GM21723 (cell line): Measurements from ENCODE around the gene EIF4G2.

Source experiments
- ATAC-seq: cut with Tn5 transposase; IDR thresholded peaks from one replicate; pipeline ENCODE4 v1.9.1; 2021; ENCODE audit warnings: mild to moderate bottlenecking, moderate library complexity; ENCODE audit not compliant: unreplicated experiment

Gene EIF4G2

DNA sequence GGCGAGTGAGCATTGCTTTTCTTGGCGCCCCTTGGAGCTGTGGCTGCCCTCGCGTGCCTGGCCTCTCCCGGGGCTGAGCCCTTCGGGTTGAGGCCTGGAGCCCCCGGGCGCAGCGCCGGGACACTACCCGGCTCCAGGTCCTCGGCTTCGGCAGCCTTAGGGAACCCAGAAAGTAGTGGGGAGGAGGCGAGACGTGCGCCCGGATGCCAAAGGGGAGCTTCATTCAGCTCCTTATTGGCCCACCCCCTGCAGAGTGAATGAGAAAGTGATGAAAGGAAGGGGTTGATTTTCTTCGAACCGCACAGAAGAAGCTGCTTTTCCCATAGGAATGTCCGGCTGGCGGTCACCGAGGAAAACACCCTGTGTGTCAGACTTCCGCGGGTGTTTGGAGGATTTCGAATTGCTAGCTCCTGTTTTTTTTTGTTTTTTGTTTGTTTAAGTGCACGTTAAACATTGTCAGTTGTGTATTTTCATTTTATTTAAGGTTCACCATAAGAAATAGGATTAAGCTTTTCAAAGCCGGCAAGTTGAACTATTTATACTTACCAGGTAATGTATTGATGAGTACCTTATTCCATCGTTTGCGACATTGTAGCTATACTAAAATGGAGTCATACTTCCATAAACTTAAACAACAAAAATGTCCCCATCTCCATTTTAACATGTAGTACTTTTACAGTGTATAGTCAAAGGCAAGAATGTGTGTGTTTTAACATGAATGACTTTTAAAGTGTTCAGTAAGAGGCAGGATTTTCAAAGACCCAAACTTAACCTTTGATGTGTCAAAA, 841 bp upstream of the EIF4G2 start:
- peak; percentile 25 for ATAC-seq

GRCh38 chr11:10808235-10808552, 532 bp downstream of the EIF4G2 start:
- no peak for ATAC-seq

DNA sequence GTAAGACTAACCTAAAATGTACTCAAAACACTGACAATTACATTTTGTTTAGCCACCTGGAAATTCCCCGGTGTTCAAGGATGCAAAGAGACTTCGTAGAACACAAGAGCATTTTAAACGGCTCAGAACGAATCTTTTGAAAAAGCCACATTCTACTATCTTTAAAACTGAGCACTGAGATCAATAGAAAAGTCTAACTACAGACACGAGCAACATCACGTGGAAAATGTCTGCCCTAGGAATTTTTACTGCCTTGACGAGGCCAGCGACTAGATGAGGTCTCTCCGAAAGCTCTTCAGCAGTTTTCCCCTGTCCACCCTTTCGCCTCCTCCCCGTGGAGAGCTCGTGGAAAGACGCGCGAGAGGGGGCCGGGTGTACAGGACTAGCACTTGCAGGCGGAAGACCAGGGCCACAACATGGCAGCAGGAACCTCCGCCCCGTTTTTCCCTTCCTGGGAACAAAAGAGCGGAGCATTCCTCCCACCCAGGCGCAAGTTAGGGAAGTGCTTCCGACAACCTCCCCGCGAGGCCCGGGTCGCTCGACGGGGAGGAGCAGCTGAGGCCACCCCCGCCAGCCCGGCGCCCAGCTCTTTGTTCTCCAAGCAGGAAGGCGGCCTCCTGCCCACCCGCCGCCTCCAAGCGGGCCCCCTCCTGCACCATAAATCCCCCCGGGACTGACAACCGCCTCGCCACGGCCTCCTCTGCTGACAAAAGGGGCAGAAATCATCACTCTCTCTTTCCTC, 1.1 kb downstream of the EIF4G2 start:
- peak; percentile 17 for ATAC-seq

- no peak for ATAC-seq
Observed at GRCh38 chr11:10806206-10806605, 2.5 kb downstream of the EIF4G2 start.

DNA sequence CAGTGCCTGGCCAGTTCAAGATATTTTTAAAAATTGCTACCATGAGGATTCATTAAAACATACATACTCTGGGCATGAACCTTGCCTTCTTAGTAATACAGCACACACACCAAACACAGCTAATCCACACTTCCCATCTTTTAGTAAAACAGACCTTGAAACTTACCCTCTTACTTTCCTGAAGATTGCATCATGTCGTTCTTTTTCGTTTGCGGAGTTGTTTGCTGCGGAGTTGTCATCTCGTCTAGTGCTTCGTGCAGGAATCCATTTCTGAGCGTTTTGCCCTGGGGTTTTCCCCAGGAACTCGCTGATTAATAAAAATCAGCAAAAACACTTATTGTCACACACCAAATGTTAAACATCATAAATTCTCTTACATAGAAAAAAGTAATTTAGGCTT, 3.0 kb downstream of the EIF4G2 start:
- ATAC-seq = no peak

GRCh38 chr11:10803676-10804075, 5.0 kb downstream of the EIF4G2 start:
- no peak for ATAC-seq

GRCh38 chr11:10800292-10800691, 8.4 kb downstream of the EIF4G2 start:
- no peak for ATAC-seq

- ATAC-seq = no peak
Observed at GRCh38 chr11:10798330-10798928, 10.3 kb downstream of the EIF4G2 start.

DNA sequence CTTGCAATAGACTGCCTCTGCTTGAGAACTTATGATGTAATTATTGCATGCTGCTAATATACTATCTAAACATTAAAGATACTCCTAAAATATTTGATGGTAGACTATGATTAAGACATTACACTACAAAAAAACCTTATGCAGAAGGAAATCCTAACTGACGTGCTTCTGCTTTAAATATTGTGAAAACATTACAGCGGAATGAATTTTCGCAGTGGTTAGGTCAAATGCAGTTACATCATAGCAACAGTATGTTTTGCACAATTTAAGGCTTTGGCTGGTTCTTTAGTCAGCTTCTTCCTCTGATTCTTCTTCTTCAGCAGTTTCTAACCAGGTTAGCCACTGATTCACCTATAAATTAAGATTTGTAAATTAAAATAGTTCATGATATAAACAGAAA, 11.2 kb downstream of the EIF4G2 start:
- no peak for ATAC-seq

- ATAC-seq = no peak
Observed at GRCh38 chr11:10797001-10797400, 11.7 kb downstream of the EIF4G2 start.

DNA sequence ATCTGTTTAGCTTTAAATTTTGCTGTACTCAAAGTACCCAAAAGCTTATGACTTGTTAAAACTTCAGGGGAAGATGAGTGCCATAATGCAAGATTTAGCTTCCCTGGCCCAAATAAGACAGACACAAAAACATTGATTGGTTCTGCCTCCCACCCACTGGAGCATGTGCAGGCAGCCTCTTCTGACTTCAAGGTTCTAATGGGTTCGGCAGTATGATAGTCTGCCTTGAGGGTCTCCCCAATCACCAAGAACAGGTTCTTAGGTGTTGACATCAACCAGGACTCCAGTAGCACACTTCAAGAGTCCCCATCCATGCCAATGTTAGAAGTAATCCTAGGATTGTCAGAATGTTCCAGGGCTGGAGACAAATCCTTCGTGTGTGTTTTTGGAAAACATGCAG, 12.5 kb downstream of the EIF4G2 start:
- no peak for ATAC-seq

DNA sequence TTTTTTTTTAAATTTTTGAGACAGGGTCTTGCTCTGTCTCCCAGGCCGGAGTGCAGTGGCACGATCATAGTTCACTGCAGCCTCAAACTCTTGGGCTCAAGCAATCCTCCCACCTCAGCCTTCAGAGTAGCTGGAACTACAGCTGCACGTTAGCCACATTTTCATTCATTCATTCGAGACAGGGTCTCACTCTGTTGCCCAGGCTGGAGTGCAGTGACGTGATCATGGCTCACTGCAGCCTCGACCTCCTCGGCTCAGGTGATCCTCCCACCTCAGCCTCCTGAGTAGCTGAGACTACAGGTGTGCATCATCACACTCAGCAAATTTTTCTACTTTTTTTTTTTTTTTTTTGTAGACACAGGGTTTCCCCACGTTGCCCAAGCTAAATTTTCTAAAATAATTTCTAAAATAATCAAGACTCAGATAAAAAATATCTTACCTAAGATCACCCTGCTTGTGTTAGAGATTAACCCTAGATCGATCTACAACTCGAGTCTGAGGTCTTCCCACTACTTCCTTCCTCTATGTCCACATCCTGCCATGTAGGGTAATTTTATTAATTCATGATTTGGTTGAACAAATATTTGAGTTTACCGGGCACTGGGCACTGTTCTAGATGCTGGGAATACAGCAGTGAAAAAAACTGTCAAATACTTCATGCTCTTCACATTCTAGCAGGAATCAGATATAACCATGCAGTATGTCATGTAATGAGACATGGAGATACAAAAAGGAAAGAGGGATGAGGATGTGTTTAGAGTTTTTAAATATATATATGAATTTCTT, 15.1 kb downstream of the EIF4G2 start:
- no peak for ATAC-seq

GRCh38 chr11:10792385-10793068, 16.2 kb downstream of the EIF4G2 start:
- peak; percentile 92 for ATAC-seq

GRCh38 chr11:10786451-10786850, 22.3 kb downstream of the EIF4G2 start:
- ATAC-seq = no peak

DNA sequence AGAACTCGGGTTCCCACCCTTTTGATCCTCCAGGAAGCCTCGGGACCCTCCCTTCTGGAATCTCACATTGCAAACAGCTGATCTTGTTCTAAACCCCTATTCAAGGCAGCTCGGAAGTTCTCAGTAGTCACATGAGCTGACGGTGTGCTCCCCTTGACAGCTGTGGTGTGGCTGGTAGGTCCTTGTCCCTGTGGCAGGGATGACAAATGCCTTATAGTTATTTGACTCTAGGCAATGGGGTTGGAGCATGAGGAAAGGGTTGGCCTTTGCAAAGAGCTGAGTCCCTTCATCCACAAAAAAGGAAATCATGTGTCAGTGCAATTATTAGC, 23.6 kb downstream of the EIF4G2 start:
- no peak for ATAC-seq

GRCh38 chr11:10784232-10785145, 24.2 kb downstream of the EIF4G2 start:
- no peak for ATAC-seq

DNA sequence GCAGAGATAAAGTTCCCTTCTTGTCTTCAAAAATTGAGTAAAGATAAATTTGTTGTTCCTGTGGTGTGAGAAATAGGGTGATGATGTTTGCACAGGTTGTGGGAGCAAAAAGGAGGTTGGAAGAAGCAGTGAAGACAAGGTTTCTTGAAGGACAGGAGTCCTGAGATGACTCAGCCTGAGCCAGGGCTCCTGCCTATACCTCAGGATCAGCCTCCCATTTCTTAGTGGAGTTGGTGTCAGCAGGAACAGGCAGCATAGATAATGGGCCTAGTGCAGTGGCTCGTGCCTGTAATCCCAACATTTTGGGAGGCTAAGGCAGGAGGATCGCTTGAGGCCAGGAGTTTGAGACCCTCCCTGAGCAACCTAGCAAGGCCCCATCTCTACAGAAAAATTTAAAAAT, 28.7 kb downstream of the EIF4G2 start:
- ATAC-seq = no peak

- no peak for ATAC-seq
Observed at GRCh38 chr11:10779086-10779485, 29.6 kb downstream of the EIF4G2 start.

GRCh38 chr11:10778217-10778970, 30.3 kb downstream of the EIF4G2 start:
- ATAC-seq = no peak
